Measurements from ENCODE around the gene BCAS3.
"Not testable (repeated sequence)": the region's sequence is repeated elsewhere in the genome, so short reads cannot be mapped to it uniquely, and the experiment has no call there.

Gene BCAS3

GRCh38 chr17:60747069-60747808 is 69.6 kb downstream of the BCAS3 start:
- DNase-seq: no peak

GRCh38 chr17:60748204-60748603 is 70.6 kb downstream of the BCAS3 start:
- no peak for DNase-seq

- DNase-seq: no peak
These were observed 71.4 kb downstream of the BCAS3 start for GRCh38 chr17:60749050-60749449.

GRCh38 chr17:60749708-60750107 is 72.1 kb downstream of the BCAS3 start:
- no peak for DNase-seq

- no peak for DNase-seq
These were observed 73.0 kb downstream of the BCAS3 start for GRCh38 chr17:60750640-60751039.

GRCh38 chr17:60751884-60752283 is 74.2 kb downstream of the BCAS3 start:
- DNase-seq: no peak

GRCh38 chr17:60752873-60753577 is 75.4 kb downstream of the BCAS3 start:
- DNase-seq: no peak

- no peak for DNase-seq
These were observed 76.5 kb downstream of the BCAS3 start for GRCh38 chr17:60754057-60754604.

- DNase-seq: not testable (repeated sequence)
These were observed 79.1 kb downstream of the BCAS3 start for GRCh38 chr17:60756798-60757197.

GRCh38 chr17:60757437-60757836 is 79.8 kb downstream of the BCAS3 start:
- DNase-seq: no peak

GRCh38 chr17:60759756-60760155 is 82.1 kb downstream of the BCAS3 start:
- DNase-seq: no peak

- not testable (repeated sequence) for DNase-seq
These were observed 83.7 kb downstream of the BCAS3 start for GRCh38 chr17:60761301-60761700.

- no peak for DNase-seq
These were observed 89.1 kb downstream of the BCAS3 start for GRCh38 chr17:60766778-60767190.

GRCh38 chr17:60767744-60768308 is 90.2 kb downstream of the BCAS3 start:
- no peak for DNase-seq

- no peak for DNase-seq
These were observed 91.7 kb downstream of the BCAS3 start for GRCh38 chr17:60769327-60769726.

- DNase-seq: no peak
These were observed 93.3 kb downstream of the BCAS3 start for GRCh38 chr17:60770946-60771422.

- not testable (repeated sequence) for DNase-seq
These were observed 94.0 kb downstream of the BCAS3 start for GRCh38 chr17:60771621-60772020.

GRCh38 chr17:60773552-60773951 is 95.9 kb downstream of the BCAS3 start:
- DNase-seq: no peak

GRCh38 chr17:60781880-60782412 is 104.3 kb downstream of the BCAS3 start:
- no peak for DNase-seq

GRCh38 chr17:60782742-60783141 is 105.1 kb downstream of the BCAS3 start:
- no peak for DNase-seq

- no peak for DNase-seq
These were observed 112.6 kb downstream of the BCAS3 start for GRCh38 chr17:60790205-60790604.

- DNase-seq: no peak
These were observed 114.7 kb downstream of the BCAS3 start for GRCh38 chr17:60792250-60792898.

- no peak for DNase-seq
These were observed 120.9 kb downstream of the BCAS3 start for GRCh38 chr17:60798576-60798975.
